Measurements from ENCODE around the gene FES. TPM values are rescaled to one million over a fixed set of nuclear protein-coding genes. Genes with fewer than 3 reads are reported as not detected.
"Not testable (repeated sequence)": the region's sequence is repeated elsewhere in the genome, so short reads cannot be mapped to it uniquely, and the experiment has no call there.

FES gene
- total and polyA plus RNA-seq, 2 of the 13 experiments (the other 11 are each of a cell fraction or from before 2014, with no cell fraction given): 4.0 to 9.5 TPM

- in situ Hi-C loops (cut with HindIII; ENCODE audit: extremely low pct_ligation_motif_present, low pct_unique_long_range_greater_than_20kb); DNase-seq (ENCODE audit: low spot score); H3K4me2 ChIP-seq (ENCODE audit: low read depth, low read length); H3K79me2 ChIP-seq (ENCODE audit: insufficient read depth, low read length); POLR2A ChIA-PET; ATAC-seq; CTCF ChIA-PET (ENCODE audit: low intra/inter-chr PET ratio, low total read pairs); H2AFZ ChIP-seq (ENCODE audit: low read length); H3K9me3 ChIP-seq (ENCODE audit: low read length); intact Hi-C loops (cut with micrococcal nuclease; ENCODE audit: unreplicated experiment); BruUV-seq (replicated peaks); FAIRE-seq; H3K27ac ChIP-seq (ENCODE audit: extremely low read length, insufficient read depth, low read length); H3K4me3 ChIP-seq (replicated peaks in 1 of 3; ENCODE audit: insufficient read depth in 1 of 3, low read depth in 2 of 3, low read length in 3 of 3); H4K20me1 ChIP-seq (ENCODE audit: insufficient read depth, low read length); H3K27me3 ChIP-seq (ENCODE audit: control insufficient read depth in 1 of 2, insufficient read depth in 2 of 2, low read length in 2 of 2); H3K9ac ChIP-seq (ENCODE audit: insufficient read depth, low read depth, low read length); H3K4me1 ChIP-seq (ENCODE audit: insufficient read depth, low read length): not testable (repeated sequence)
- WGBS (ENCODE audit: low lambda C conversion rate): 92% methylated on average over 11 of the region's 11 CpGs
- H3K36me3 ChIP-seq (replicated peaks in 1 of 2; ENCODE audit: control insufficient read depth in 1 of 2, insufficient read depth in 2 of 2, low read length in 2 of 2): peaks cover 22 to 73% of the 10 kb centered on the region in 2 experiments
Measured at GRCh38 chr15:90909449-90909848, 25.1 kb downstream of the FES start.

GRCh38 chr15:90909976-90910375 lies 25.7 kb downstream of the FES start:
- POLR2A ChIA-PET: no interaction called here
- in situ Hi-C loops (cut with HindIII; ENCODE audit: extremely low pct_ligation_motif_present, low pct_unique_long_range_greater_than_20kb) (no loop called here), intact Hi-C loops (cut with micrococcal nuclease; ENCODE audit: unreplicated experiment) (no loop called here)
- no peaks in the 10 kb centered on the region for H4K20me1 ChIP-seq (ENCODE audit: insufficient read depth, low read length)
- CTCF ChIA-PET (ENCODE audit: low intra/inter-chr PET ratio, low total read pairs): no interaction called here
- H3K4me2 ChIP-seq (ENCODE audit: low read depth, low read length): no peak overlapping the region
- no peak overlapping the region for H3K4me3 ChIP-seq (replicated peaks in 1 of 3; ENCODE audit: insufficient read depth in 1 of 3, low read depth in 2 of 3, low read length in 3 of 3)
- H3K27ac ChIP-seq (ENCODE audit: extremely low read length, insufficient read depth, low read length): no peak overlapping the region
- no CpG with 5 or more reads among the region's 8 CpGs for WGBS (ENCODE audit: low lambda C conversion rate)
- no peak for DNase-seq (ENCODE audit: low spot score)
- no peaks in the 10 kb centered on the region for H3K79me2 ChIP-seq (ENCODE audit: insufficient read depth, low read length)
- no peaks in the 10 kb centered on the region for H3K27me3 ChIP-seq (ENCODE audit: control insufficient read depth in 1 of 2, insufficient read depth in 2 of 2, low read length in 2 of 2)
- no TSS peak for BruUV-seq (replicated peaks)
- no peak for ATAC-seq
- no peak overlapping the region for H2AFZ ChIP-seq (ENCODE audit: low read length)
- TF ChIP-seq HNF4G (IDR thresholded peaks at IDR 0.05; ENCODE audit: borderline replicate concordance, low read depth, low read length) (no peak), HNF4G (CRISPR knock-in tag; IDR thresholded peaks at IDR 0.05; ENCODE audit: borderline replicate concordance, low read depth) (no peak), DR1 (CRISPR knock-in tag; IDR thresholded peaks at IDR 0.05) (no peak), PAWR (CRISPR knock-in tag; IDR thresholded peaks at IDR 0.05; ENCODE audit: borderline replicate concordance) (no peak), AGO2 (optimal IDR thresholded peaks at IDR 0.05; ENCODE audit: low read depth, low read length) (no peak), ATM (IDR thresholded peaks at IDR 0.05; ENCODE audit: borderline replicate concordance) (no peak)
- no peaks in the 10 kb centered on the region for H3K9me3 ChIP-seq (ENCODE audit: low read length)
- H3K36me3 ChIP-seq (replicated peaks in 1 of 2; ENCODE audit: control insufficient read depth in 1 of 2, insufficient read depth in 2 of 2, low read length in 2 of 2): peaks cover 22 to 76% of the 10 kb centered on the region in 2 experiments
- no peak for FAIRE-seq
- H3K9ac ChIP-seq (ENCODE audit: insufficient read depth, low read depth, low read length): no peak overlapping the region
- H3K4me1 ChIP-seq (ENCODE audit: insufficient read depth, low read length): no peaks in the 10 kb centered on the region

Measured in HepG2 (cell line).